DMS114 treated with DMSO at 0.1 percent for 48 hours (cell line): Measurements from ENCODE around the gene SIMC1.
A peak's percentile ranks its signal among the peaks of the same experiment; 100 is the strongest.
"Not testable (repeated sequence)": the region's sequence is repeated elsewhere in the genome, so short reads cannot be mapped to it uniquely, and the experiment has no call there.

Experiments
- DNase-seq: peaks from one replicate; lab custom pipeline; 2025; ENCODE audit not compliant: unreplicated experiment; lab: John Stamatoyannopoulos, UW

Gene SIMC1

GRCh38 chr5:176290057-176290840, 52.0 kb downstream of the SIMC1 start:
- not testable (repeated sequence) for DNase-seq

- DNase-seq = not testable (repeated sequence)
These were observed 67.1 kb downstream of the SIMC1 start for GRCh38 chr5:176305356-176305755.

GRCh38 chr5:176317534-176318374, 79.5 kb downstream of the SIMC1 start:
- no peak for DNase-seq

- peak; percentile 16 for DNase-seq
These were observed 81.8 kb downstream of the SIMC1 start for GRCh38 chr5:176319827-176320554.

GRCh38 chr5:176320577-176320976, 82.4 kb downstream of the SIMC1 start:
- DNase-seq = no peak

- DNase-seq = no peak
These were observed 96.0 kb downstream of the SIMC1 start for GRCh38 chr5:176334031-176334770.

- no peak for DNase-seq
These were observed 99.7 kb downstream of the SIMC1 start for GRCh38 chr5:176337913-176338312.

- no peak for DNase-seq
These were observed 101.1 kb downstream of the SIMC1 start for GRCh38 chr5:176339304-176339703.

- no peak for DNase-seq
These were observed 103.3 kb downstream of the SIMC1 start for GRCh38 chr5:176341325-176342157.

- DNase-seq = no peak
These were observed 103.9 kb downstream of the SIMC1 start for GRCh38 chr5:176342158-176342483.

GRCh38 chr5:176342766-176343458, 104.7 kb downstream of the SIMC1 start:
- no peak for DNase-seq

GRCh38 chr5:176350416-176350815, 112.2 kb downstream of the SIMC1 start:
- no peak for DNase-seq

- no peak for DNase-seq
These were observed 114.1 kb downstream of the SIMC1 start for GRCh38 chr5:176352116-176352878.

- no peak for DNase-seq
These were observed 115.3 kb downstream of the SIMC1 start for GRCh38 chr5:176353533-176353932.

GRCh38 chr5:176355400-176356178, 117.4 kb downstream of the SIMC1 start:
- no peak for DNase-seq

GRCh38 chr5:176356179-176356566, 117.9 kb downstream of the SIMC1 start:
- no peak for DNase-seq

GRCh38 chr5:176359658-176360057, 121.4 kb downstream of the SIMC1 start:
- no peak for DNase-seq

GRCh38 chr5:176360894-176361436, 122.7 kb downstream of the SIMC1 start:
- DNase-seq = no peak
